ENCODE results near the gene ALDH1L2.

The ALDH1L2 gene

DNA sequence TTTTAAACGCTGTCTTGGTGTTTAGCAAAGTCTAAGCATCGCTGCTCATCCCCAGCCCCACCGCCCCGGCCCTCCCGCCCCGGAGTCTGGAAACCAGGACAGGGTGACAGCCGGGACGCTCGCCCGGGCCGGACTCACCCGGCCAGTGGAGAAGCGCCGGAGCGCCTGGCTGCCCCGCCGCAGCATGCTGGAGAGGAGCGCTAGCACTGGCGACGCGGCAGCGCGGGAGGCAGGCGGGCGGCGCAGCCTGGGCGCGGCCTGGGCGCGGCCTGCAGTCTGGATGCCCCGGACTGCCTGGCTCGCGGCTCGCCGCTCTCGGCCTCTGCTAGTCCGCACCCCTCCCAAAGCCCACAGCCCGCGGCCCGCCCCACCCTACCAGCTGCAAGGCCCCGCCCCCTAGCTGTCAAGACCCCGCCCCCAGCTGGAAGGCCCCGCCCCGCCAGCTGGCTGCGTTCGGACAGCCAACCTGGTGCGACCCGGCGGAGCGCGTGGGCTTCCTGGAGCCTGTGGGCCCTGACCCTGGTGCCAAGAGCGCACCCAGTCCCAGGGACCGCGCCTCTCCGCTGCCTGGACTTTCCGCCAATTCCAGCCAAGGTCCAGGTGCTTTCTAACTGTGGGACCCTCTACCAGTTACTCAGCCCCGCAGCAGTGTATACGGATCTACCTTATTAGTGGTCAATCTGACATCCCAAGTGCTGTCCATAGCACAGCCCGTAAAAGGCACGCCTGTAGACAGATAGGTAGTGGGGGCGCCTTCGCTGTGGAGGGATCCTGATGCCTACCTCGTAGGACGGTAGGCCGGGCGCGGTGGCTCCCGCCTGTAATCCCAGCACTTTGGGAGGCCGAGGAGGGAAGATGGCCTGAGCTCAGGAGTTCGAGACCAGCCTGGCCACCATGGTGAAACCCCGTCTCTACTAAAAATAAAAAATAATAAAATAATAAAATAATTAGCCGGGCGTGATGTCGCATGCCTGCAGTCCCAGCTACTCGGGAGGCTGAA lies at the start of gene ALDH1L2 (continued):
- TF ChIP-seq ZSCAN30 (tag by site-specific recombination; IDR thresholded peaks at IDR 0.05) = peak; percentile 70; the same call in 1 of the 2 replicates
- TF ChIP-seq KLF1 (tag by site-specific recombination; IDR thresholded peaks at IDR 0.05) = 0 out of 2 replicates have a peak, but pooled peaks have one; percentile 6
- no peak for TF ChIP-seq ZNF184 (tag by site-specific recombination; IDR thresholded peaks at IDR 0.05)
- no peak for TF ChIP-seq GFI1B (tag by site-specific recombination; IDR thresholded peaks at IDR 0.05)
- no peak for TF ChIP-seq ZBTB11 (tag by site-specific recombination; conservative IDR thresholded peaks at IDR 0.05; ENCODE audit: low read depth)
- no peak for TF ChIP-seq ZNF302 (tag by site-specific recombination; IDR thresholded peaks at IDR 0.05; ENCODE audit: low read depth)
- TF ChIP-seq, protein P1, sequence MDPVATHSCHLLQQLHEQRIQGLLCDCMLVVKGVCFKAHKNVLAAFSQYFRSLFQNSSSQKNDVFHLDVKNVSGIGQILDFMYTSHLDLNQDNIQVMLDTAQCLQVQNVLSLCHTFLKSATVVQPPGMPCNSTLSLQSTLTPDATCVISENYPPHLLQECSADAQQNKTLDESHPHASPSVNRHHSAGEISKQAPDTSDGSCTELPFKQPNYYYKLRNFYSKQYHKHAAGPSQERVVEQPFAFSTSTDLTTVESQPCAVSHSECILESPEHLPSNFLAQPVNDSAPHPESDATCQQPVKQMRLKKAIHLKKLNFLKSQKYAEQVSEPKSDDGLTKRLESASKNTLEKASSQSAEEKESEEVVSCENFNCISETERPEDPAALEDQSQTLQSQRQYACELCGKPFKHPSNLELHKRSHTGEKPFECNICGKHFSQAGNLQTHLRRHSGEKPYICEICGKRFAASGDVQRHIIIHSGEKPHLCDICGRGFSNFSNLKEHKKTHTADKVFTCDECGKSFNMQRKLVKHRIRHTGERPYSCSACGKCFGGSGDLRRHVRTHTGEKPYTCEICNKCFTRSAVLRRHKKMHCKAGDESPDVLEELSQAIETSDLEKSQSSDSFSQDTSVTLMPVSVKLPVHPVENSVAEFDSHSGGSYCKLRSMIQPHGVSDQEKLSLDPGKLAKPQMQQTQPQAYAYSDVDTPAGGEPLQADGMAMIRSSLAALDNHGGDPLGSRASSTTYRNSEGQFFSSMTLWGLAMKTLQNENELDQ (tag by site-specific recombination; IDR thresholded peaks at IDR 0.05; ENCODE audit: low read depth) = no peak
- TF ChIP-seq, protein P2, sequence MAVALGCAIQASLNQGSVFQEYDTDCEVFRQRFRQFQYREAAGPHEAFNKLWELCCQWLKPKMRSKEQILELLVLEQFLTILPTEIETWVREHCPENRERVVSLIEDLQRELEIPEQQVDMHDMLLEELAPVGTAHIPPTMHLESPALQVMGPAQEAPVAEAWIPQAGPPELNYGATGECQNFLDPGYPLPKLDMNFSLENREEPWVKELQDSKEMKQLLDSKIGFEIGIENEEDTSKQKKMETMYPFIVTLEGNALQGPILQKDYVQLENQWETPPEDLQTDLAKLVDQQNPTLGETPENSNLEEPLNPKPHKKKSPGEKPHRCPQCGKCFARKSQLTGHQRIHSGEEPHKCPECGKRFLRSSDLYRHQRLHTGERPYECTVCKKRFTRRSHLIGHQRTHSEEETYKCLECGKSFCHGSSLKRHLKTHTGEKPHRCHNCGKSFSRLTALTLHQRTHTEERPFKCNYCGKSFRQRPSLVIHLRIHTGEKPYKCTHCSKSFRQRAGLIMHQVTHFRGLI (tag by site-specific recombination; IDR thresholded peaks at IDR 0.05) = no peak
- TF ChIP-seq, protein P3, sequence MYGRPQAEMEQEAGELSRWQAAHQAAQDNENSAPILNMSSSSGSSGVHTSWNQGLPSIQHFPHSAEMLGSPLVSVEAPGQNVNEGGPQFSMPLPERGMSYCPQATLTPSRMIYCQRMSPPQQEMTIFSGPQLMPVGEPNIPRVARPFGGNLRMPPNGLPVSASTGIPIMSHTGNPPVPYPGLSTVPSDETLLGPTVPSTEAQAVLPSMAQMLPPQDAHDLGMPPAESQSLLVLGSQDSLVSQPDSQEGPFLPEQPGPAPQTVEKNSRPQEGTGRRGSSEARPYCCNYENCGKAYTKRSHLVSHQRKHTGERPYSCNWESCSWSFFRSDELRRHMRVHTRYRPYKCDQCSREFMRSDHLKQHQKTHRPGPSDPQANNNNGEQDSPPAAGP (tag by site-specific recombination; IDR thresholded peaks at IDR 0.05) = no peak
- no peak for TF ChIP-seq ZNF280D (tag by site-specific recombination; IDR thresholded peaks at IDR 0.05)
- no peak for TF ChIP-seq ZNF473 (tag by site-specific recombination; IDR thresholded peaks at IDR 0.05)
- TF ChIP-seq, protein P4, sequence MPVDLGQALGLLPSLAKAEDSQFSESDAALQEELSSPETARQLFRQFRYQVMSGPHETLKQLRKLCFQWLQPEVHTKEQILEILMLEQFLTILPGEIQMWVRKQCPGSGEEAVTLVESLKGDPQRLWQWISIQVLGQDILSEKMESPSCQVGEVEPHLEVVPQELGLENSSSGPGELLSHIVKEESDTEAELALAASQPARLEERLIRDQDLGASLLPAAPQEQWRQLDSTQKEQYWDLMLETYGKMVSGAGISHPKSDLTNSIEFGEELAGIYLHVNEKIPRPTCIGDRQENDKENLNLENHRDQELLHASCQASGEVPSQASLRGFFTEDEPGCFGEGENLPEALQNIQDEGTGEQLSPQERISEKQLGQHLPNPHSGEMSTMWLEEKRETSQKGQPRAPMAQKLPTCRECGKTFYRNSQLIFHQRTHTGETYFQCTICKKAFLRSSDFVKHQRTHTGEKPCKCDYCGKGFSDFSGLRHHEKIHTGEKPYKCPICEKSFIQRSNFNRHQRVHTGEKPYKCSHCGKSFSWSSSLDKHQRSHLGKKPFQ (tag by site-specific recombination; IDR thresholded peaks at IDR 0.05) = no peak
- 0 out of 2 replicates have a peak, but pooled peaks have one; percentile 17 for TF ChIP-seq ZNF561 (tag by site-specific recombination; IDR thresholded peaks at IDR 0.05; ENCODE audit: borderline replicate concordance)

All from HEK293 (cell line).